WTC11 (cell line): Measurements from ENCODE around the gene TTC33. TPM values are rescaled to one million over a fixed set of nuclear protein-coding genes. Genes with fewer than 3 reads are reported as not detected.
"Not testable (repeated sequence)": the region's sequence is repeated elsewhere in the genome, so short reads cannot be mapped to it uniquely, and the experiment has no call there.

Source experiments
- ATAC-seq: fragments of 200-7000 bp; cut with Tn5 transposase; 2 replicates; pipeline ENCODE4 v1.10.0; 2021; ENCODE audit warnings: mild to moderate bottlenecking, moderate library complexity
- CTCF ChIA-PET: fragments of 300-600 bp; sonication (Branson Sonifier 250); formaldehyde crosslinking; loops from one replicate; lab custom pipeline; 2021; ENCODE audit warnings: antibody characterized with exemption; lab: Charles Lee
- POLR2A ChIA-PET: fragments of 350-600 bp; sonication (Branson Sonifier 250); formaldehyde crosslinking; loops from one replicate; lab custom pipeline; 2021; ENCODE audit warnings: antibody characterized with exemption; lab: Charles Lee
- DNase-seq: peaks from one replicate; pipeline ENCODE4 v3.0.0; 2021; ENCODE audit warnings: low spot score
- H3K27ac Mint-ChIP-seq: 2 replicates; pipeline ENCODE4 v1.8.0; 2021; ENCODE audit warnings: mixed read lengths
- H3K27me3 Mint-ChIP-seq: 2 replicates; pipeline ENCODE4 v1.8.0; 2021; ENCODE audit warnings: low read depth, mild to moderate bottlenecking, moderate library complexity, mixed read lengths
- H3K36me3 Mint-ChIP-seq: 2 replicates; pipeline ENCODE4 v1.8.0; 2021; ENCODE audit warnings: mixed read lengths
- H3K4me1 Mint-ChIP-seq: 2 replicates; pipeline ENCODE4 v1.8.0; 2022; ENCODE audit warnings: mixed read lengths
- H3K4me3 Mint-ChIP-seq: 2 replicates; pipeline ENCODE4 v1.8.0; 2021; ENCODE audit warnings: mild to moderate bottlenecking, moderate library complexity, mixed read lengths
- H3K9me3 Mint-ChIP-seq: 2 replicates; pipeline ENCODE4 v1.8.0; 2021; ENCODE audit warnings: mixed read lengths
- AFF4 ChIP-seq: sonication (generic); formaldehyde crosslinking; IDR thresholded peaks from 2 replicates; pipeline ENCODE4 v1.8.1; 2023; ENCODE audit warnings: mild to moderate bottlenecking, missing genetic modification reagents, borderline replicate concordance
- ELF4 ChIP-seq: sonication (generic); formaldehyde crosslinking; IDR thresholded peaks from 2 replicates; pipeline ENCODE4 v1.8.1; 2022; ENCODE audit warnings: low read depth, mild to moderate bottlenecking, moderate library complexity, missing genetic modification reagents
- FOXP1 ChIP-seq: sonication (generic); formaldehyde crosslinking; IDR thresholded peaks from 2 replicates; pipeline ENCODE4 v1.8.0; 2022; ENCODE audit warnings: missing genetic modification reagents, mild to moderate bottlenecking, moderate library complexity, borderline replicate concordance
- FOXP4 ChIP-seq: sonication (generic); formaldehyde crosslinking; IDR thresholded peaks from 2 replicates; pipeline ENCODE4 v1.8.0; 2022; ENCODE audit warnings: mild to moderate bottlenecking, missing genetic modification reagents
- HMGA2 ChIP-seq: fragments of 250-450 bp; sonication (Bioruptor Pico); IDR thresholded peaks from 2 replicates; pipeline ENCODE4 v1.4.0; 2021; ENCODE audit warnings: mild to moderate bottlenecking, moderate library complexity
- JUN ChIP-seq: sonication (generic); formaldehyde crosslinking; IDR thresholded peaks from 2 replicates; pipeline ENCODE4 v1.8.0; 2023; ENCODE audit warnings: mild to moderate bottlenecking, missing genetic modification reagents
- NFATC4 ChIP-seq: fragments of 250-450 bp; sonication (Bioruptor Pico); IDR thresholded peaks from 2 replicates; pipeline ENCODE4 v1.9.0; 2021; ENCODE audit warnings: mild to moderate bottlenecking
- RORB ChIP-seq: fragments of 250-450 bp; sonication (Bioruptor Pico); IDR thresholded peaks from 2 replicates; pipeline ENCODE4 v1.9.0; 2021; ENCODE audit warnings: mild to moderate bottlenecking
- SMAD4 ChIP-seq: sonication (generic); formaldehyde crosslinking; IDR thresholded peaks from 2 replicates; pipeline ENCODE4 v1.8.0; 2022; ENCODE audit warnings: mild to moderate bottlenecking, missing genetic modification reagents
- USF2 ChIP-seq: sonication (generic); formaldehyde crosslinking; IDR thresholded peaks from 2 replicates; pipeline ENCODE4 v1.8.1; 2023; ENCODE audit warnings: mild to moderate bottlenecking, missing genetic modification reagents, moderate library complexity
- ZNF219 ChIP-seq: sonication (generic); formaldehyde crosslinking; IDR thresholded peaks from 2 replicates; pipeline ENCODE4 v1.8.0; 2023; ENCODE audit warnings: missing genetic modification reagents, mild to moderate bottlenecking, borderline replicate concordance
- total RNA-seq: library from RNA; stranded (reverse); gene quantifications from 3 replicates; pipeline ENCODE4 v1.2.3, GENCODE V29; 2021
- TF ChIP-seq, protein P1 (sequence below): fragments of 200-600 bp; IDR thresholded peaks from 2 replicates; pipeline ENCODE4 v1.8.0; 2022; ENCODE audit warnings: antibody characterized with exemption

Gene TTC33
- total RNA-seq, 1 experiment from 2014 or later = 9.2 TPM

- TF ChIP-seq HMGA2 (CRISPR knock-in tag) = no peak
- no peak for TF ChIP-seq JUN (CRISPR knock-in tag)
- no peak for TF ChIP-seq USF2 (CRISPR knock-in tag)
- TF ChIP-seq SMAD4 = no peak
- no peak for TF ChIP-seq FOXP4 (CRISPR knock-in tag)
- TF ChIP-seq, protein P1, sequence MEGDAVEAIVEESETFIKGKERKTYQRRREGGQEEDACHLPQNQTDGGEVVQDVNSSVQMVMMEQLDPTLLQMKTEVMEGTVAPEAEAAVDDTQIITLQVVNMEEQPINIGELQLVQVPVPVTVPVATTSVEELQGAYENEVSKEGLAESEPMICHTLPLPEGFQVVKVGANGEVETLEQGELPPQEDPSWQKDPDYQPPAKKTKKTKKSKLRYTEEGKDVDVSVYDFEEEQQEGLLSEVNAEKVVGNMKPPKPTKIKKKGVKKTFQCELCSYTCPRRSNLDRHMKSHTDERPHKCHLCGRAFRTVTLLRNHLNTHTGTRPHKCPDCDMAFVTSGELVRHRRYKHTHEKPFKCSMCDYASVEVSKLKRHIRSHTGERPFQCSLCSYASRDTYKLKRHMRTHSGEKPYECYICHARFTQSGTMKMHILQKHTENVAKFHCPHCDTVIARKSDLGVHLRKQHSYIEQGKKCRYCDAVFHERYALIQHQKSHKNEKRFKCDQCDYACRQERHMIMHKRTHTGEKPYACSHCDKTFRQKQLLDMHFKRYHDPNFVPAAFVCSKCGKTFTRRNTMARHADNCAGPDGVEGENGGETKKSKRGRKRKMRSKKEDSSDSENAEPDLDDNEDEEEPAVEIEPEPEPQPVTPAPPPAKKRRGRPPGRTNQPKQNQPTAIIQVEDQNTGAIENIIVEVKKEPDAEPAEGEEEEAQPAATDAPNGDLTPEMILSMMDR = no peak
- TF ChIP-seq ZNF219 (CRISPR knock-in tag) = no peak
- TF ChIP-seq FOXP1 (CRISPR knock-in tag) = no peak
- no peak for TF ChIP-seq NFATC4 (CRISPR knock-in tag)
- Mint-ChIP-seq H3K4me3 (no peak overlapping the region), H3K9me3 (peaks cover 5% of the 10 kb centered on the region; the same call in 1 of the 2 replicates), H3K27me3 (no peaks in the 10 kb centered on the region), H3K27ac (no peak overlapping the region), H3K36me3 (no peaks in the 10 kb centered on the region), H3K4me1 (peaks cover 9% of the 10 kb centered on the region)
- ATAC-seq = no peak
- no peak for DNase-seq
- POLR2A ChIA-PET = no interaction called here
- CTCF ChIA-PET = no interaction called here
Observed at GRCh38 chr5:40594811-40595210, 160.9 kb downstream of the TTC33 start.

DNA sequence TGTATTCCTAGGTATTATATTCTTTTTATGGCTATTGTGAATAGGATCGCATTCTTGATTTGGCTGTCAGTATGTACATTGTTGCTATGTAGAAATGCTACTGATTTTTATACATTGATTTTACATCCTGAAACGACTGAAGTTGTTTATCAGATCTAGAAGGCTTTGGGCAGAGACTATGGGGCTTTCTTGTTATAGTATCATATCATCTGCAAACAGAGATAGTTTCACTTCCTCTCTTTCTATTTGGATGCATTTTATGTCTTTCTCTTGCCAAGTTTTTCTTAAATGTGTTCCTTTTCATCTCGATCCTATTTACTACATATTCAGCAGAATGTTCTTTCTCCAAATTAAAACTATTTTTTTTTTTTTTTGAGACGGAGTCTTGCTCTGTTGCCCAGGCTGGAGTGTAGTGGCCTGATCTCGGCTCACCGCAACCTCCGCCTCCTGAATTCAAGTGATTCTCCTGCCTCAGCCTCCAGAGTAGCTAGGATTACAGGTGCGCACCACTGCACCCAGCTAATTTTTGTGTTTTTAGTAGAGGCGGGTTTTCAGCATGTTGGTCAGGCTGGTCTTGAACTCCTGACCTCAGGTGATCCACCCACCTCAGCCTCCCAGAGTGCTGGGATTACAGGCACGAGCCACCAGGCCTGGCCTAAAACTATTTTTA is 163.9 kb downstream of the TTC33 start:
- H3K27me3 Mint-ChIP-seq, ATAC-seq, H3K9me3 Mint-ChIP-seq, H3K4me3 Mint-ChIP-seq, POLR2A ChIA-PET, H3K4me1 Mint-ChIP-seq, CTCF ChIA-PET, H3K27ac Mint-ChIP-seq, DNase-seq, H3K36me3 Mint-ChIP-seq: not testable (repeated sequence)

- 0 out of 2 replicates have a peak, but pooled peaks cover 5% of the 10 kb centered on the region for H3K9me3 Mint-ChIP-seq
- no peak overlapping the region for H3K4me3 Mint-ChIP-seq
- DNase-seq (no peak), ATAC-seq (no peak)
- H3K36me3 Mint-ChIP-seq = no peaks in the 10 kb centered on the region
- POLR2A ChIA-PET = no interaction called here
- no peak overlapping the region for H3K27ac Mint-ChIP-seq
- H3K4me1 Mint-ChIP-seq = no peaks in the 10 kb centered on the region
- H3K27me3 Mint-ChIP-seq = no peaks in the 10 kb centered on the region
- TF ChIP-seq ELF4 (CRISPR knock-in tag) (no peak), RORB (CRISPR knock-in tag) (no peak), AFF4 (CRISPR knock-in tag) (no peak)
- CTCF ChIA-PET = no interaction called here
Observed at GRCh38 chr5:40587376-40587775, 168.4 kb downstream of the TTC33 start.
